ENCODE measurements around the gene PTPRG.

PTPRG gene

DNA sequence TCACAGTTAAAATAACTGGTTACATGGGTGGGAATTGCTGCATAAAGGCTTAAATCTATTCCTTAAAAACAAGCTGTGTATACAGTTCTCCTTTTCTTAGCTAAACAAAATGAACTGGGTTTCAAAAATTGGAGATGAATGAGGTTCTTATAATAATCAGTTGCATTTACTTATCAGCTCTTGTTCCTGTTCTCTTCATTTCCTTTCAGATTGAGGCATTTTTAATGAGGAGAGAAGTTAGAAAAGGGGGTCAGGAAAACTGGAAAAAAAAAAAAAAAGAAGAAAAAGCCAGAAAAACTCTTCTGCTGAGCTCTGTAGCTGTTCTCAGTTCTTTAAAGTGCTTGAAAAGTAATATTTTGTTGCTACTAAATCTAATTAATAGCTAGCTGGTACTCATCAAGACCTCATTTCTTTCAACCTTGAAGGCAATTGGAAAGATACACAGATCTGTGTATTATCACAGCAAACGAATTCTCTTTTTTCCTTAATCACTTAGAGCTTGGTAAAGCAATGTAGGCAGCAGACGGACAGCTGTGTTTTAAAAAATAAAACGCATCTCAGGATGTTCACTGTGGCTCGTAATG lies 32.2 kb downstream of the PTPRG start:
- DNase-seq = no peak

DNA sequence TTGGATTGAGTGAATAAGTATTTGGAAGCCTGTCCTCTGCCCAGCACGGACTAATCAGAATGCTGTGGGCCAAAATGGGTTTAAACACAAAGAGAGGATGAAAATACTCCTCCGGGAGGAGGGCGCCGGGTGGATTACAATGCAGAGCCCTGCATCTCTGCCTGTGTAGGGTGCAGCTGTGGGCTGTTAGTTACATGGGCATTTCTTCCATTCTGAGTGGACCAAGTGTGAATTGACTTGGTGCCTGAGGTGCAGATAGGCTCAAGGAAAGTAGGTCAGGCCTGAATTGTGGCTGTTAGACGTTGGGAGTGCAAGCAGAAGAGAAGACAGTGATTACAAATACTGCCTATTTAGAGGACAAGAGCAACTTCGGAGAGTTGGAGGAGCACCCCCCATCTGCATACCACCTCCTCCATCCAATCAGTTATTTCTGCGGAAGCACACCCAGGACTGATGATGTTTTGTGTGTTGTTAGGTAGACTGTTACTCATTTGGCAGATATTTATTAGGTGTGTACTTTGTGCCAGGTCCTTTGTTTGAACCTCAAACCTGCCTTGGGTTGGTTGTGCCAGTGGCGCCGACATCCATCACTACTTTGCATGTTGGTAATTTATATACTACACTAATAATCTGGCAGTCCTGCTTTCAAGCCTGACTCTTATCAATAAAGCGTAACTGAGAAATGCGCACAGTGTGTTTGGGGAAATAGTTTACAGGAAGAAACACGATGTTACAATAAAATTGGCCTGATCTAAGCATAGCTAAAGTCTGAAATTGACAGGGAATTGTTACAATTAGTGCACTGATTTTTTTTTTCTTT lies 33.0 kb downstream of the PTPRG start:
- DNase-seq = no peak

DNA sequence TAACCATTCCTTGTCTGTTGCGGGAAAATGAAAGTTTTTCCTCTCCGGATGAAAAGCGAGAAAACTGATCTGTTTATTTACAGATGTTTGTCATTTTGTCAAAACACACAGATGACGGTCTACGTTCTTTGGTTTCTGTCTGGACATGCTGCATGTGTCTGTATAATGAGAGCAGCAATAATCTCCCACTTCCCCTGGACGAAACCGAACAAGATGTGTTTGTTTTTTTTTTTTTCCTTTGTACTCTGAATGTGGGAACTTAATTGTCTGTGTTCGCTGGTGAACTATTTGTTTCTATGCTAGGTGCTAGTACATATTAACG lies 33.6 kb downstream of the PTPRG start:
- DNase-seq = no peak

DNA sequence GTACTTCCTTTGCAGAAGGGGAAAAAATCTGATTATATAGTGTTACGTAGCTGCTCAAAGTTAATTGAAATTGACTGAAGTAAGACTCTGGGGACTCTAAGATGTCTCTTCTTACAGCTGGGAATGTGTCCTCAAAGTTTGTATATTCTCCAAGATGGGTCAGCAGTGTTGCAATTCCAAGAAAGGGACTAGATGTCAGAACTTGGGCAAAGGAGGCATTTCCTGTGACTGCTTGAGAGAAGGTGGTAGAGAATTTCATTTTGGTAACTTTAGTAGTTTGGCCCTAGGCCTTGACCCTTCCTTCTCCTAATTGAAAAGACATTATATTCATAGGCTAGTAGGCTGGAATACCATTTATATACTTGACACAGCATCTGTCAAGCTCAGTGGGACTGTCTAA lies 33.9 kb downstream of the PTPRG start:
- no peak for DNase-seq

DNA sequence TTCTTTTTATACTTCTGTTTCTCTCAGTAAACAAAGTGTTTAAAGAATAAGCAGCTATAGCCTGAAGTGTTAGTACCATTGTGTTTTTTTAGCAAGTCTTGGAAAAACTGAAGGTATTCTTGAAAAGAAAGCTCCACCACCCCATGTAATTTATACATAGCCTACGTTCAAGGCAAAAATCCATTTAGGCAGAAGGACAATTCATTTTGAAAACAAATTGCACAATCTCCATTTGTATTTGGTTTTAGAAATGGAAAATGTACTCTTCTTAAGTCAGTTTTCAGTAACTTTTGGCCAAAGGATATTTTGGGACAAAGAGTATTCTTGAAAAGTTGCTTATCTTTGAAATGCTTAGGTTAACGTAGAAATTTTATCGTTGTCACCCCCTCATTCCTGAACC lies 34.5 kb downstream of the PTPRG start:
- no peak for DNase-seq

DNA sequence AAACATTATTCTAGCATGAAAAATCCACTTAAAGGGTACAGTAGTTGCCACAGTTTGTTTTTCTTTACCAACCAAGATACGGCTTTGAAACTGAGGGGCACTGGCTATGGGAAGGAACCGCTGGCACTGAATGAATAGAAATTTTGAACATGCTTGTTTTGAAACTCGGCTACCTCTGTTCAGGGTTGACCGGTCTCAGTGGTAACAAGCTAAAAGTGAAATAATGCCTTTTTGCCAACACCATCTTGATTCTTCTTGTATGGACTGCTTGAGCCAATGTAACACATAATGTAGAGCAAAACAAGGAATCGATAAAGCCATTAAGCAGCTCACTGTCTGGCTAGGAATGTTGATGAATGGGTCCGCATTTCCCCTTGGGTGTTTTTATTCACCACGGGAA lies 36.5 kb downstream of the PTPRG start:
- no peak for DNase-seq

DNA sequence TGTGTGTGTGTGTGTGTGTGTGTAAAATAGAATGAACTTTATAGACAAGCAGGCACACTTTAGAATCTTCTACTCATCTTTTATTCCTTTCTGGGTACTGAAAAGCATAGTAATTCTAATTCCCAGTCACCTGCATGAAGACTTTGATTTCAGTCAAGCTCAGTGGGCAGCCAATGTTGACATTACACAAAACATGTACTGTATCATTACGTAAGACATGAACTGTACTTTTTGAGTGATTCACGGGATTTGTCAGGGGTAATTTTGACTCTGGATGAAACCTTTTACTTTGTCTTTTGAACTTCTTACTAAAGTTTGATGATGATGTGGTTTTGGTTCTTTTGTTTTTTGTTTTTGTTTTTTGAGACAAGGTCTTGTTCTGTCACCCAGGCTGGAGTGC lies 38.8 kb downstream of the PTPRG start:
- no peak for DNase-seq

DNA sequence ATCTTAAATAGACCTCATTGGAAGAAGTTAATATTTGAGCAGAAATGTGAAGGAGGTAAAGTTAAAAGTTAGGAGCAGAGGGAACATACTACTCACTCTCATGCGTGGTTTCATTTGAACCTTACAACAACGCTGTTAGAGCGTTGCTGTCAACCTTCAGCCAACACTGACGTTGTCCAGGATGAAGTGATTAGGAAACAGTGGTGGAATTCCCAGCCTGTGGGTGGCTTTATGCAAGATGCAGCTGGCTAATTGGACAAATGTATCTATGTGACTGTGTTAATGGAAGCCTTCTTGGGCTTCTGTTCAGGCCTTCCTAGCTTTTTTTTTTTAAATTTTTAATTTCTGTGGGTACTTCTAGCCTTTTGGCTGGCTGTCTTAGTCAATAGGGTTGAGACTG lies 40.5 kb downstream of the PTPRG start:
- no peak for DNase-seq

DNA sequence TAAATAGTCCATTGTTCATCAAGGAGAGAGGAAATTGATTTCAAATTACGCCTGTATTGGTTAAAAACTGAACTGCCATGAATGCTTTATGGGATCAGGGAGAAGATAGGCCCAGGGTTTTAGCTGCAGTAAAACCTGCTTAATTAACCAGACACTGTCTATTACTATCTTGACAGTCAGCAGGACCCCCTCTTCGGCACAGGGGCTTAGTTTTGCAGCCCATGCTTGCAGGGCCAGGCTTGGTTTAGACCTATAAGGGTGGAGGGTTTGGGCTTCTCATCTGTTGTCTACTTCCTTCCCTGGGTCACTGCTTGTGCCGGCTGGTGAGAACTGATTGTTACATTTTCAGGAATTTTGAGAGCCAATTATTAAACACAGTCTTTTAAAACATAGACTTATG lies 41.1 kb downstream of the PTPRG start:
- no peak for DNase-seq

DNA sequence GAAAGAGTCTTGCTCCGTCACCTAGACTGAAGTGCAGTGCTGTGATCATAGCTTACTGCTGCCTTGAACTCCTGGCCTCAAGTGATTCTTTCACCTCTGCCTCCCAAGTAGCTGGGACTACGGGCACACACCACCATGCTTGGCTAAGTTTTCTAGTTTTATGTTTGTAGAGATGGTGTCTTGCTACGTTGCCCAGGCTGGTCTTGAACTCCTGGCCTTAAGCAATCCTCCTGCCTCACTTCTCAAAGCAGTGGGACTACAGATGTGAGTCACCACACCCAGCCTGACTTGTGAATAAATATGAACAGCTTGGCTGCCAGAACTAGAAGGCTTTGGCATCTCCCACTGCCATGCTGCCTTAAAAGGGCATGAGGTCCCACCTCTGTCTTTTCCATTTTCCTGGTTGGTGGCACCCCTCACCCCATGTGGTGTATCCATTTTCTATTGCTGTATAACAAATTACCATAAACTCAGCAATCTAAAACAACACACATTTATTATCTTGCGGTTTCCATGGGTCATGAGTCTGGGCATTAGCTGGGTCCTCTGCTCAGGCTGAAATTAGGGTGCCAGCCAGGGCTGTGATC lies 44.3 kb downstream of the PTPRG start:
- no peak for DNase-seq

DNA sequence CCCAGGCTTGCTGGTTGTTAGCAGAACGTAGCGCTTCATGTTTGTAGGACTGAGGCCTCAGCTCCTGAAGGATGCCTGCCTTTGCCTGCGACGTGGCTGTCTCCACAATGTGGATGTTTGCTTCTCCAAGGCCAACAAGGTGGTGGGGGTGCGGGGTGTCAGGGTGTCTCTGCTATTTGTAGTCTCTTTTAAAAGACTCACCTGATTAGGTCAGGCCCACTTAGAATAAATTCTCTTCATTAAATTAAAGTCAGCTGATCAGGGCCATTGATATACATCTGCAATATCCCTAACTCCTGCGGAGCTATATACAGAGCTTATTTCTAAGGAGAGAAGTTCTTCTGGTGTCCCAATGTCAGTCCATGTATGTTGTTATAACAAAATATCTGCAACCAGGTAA lies 44.8 kb downstream of the PTPRG start:
- DNase-seq = no peak

DNA sequence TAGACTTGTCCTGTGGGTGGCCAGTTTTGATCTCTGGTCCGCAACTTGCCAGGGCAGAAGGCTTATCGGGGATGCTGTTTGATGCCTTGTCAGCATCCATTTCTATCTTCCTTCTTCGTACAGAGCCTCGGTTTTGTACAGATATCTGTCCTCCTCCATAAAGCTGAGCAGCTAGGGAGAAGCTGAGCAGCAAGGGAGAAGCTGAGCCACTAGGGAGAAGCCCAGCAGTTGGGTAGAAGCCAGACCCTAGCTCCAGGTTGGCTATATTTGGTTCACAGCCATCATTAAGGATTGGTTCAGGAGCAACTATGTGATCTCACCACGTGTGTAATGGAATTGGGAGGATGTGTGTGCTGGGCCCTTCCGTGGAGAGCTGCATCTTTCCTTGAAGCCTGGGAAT lies 46.7 kb downstream of the PTPRG start:
- no peak for DNase-seq

DNA sequence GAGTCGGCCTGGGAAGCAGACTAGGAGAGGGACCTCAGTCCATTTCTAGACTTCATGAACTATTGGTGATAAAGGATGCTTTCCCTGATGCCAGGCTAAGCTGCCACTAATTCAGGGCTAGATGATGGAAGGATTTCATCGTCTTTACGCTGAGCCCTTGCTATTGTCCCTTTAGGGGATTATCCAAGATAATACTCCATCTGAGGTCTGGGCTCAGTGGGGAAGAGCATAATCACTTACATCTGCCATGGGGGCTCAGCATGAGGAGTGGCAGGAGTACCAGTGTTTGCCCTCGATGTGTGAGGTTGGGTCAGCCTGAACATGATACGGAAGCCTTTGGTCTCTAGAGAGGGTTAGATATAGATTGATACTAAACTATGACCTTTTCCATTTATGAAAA lies 47.3 kb downstream of the PTPRG start:
- no peak for DNase-seq

DNA sequence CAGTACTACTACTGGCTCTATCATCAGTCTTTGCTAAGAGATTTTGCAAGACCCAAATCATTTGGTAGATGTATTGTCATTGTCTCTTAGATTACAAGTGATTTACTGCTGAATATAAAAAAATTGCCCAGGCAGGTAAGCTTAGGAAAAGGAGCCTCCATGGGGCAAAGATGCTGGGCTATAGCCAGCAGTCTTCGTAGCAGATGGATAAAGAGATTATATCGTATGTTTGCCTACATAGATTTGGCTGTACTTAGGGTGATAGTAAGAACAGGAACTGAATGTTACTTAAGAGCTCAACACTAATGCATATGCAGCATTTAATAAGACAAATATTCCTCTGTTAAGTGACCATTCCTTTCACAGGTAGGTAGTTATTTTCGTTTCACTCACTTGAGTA lies 48.9 kb downstream of the PTPRG start:
- DNase-seq = no peak

DNA sequence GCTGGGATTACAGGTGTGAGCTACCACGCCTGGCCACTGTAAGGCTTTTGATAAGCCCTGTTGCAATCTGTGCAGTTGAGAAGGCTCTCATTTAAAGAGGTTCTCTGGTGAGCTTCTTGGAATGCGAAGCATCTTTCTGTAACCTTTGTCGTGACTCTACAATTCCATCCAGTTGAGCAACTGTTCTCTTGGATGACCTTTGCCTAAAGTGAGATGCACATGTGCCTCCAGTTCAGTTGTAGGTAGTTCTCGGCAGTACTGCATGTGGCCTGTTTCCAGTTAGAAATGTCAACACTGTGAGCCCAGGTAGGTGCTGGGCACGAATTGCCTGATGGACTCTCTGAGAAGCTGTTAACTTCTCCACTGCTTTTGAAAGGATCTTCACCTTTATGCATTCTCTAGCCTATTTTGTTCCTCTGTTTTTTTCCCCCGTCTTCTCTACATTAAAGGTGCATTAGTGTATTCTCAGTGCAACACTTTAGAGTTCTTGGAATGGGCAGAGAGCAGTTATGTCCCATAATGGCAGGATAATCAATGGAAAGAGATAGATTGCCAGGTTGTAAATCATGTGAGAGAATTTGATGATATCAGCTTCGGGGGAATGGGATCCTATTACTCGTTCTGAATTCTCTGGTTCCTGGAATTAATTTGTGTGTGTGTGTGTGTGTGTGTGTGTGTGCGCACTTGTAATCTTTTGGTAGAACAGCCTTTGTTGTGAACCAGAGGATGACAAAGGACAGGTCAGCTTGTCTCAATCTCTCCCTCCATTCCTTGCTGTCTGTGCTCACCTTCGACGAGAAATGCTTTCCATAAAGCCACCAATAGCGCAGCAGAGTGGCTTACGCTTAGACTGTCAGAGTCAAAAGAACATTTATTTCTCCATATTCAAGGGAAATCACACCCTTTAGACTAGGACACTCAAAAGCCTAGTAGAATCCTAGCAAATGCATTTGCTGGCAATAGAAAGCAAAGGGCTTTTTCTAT lies 51.1 kb downstream of the PTPRG start:
- peak; percentile 44 for DNase-seq

DNA sequence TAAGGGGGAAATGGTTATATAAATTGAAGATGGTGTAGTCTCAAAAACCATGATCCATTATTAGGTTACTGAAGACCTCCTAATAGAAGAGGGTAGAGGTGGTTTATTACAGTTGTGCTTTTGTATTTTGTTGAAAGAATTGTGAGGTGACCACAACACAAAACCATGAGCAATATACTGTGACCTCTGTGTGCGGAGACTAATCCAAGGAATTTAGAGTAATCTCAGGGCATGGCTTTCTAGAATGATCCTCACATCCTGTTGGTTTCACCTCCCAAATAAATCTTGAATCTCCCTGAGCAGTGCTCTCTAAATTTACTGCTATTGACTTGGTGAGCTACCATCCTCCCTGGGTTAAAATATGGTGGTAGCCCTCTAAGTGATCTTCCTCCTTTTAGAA lies 52.3 kb downstream of the PTPRG start:
- DNase-seq = no peak

DNA sequence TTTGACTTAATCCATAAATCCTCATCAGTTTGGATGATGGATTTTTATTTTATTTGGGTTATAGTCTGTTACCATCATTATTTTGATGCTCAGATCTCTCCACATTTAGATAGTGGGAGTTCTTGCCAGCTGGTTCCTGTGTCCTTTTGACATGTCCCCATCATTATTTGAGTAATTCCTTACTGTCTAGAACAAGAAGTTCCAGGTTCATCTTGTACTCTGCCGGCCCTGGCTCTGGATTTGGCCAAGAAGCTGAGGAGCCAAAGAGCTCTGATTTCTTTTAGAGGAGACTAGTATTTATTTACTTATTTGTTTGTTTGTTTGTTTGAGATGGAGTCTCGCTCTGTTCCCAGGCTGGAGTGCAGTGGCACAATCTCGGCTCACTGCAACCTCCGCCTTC lies 54.3 kb downstream of the PTPRG start:
- no peak for DNase-seq

DNA sequence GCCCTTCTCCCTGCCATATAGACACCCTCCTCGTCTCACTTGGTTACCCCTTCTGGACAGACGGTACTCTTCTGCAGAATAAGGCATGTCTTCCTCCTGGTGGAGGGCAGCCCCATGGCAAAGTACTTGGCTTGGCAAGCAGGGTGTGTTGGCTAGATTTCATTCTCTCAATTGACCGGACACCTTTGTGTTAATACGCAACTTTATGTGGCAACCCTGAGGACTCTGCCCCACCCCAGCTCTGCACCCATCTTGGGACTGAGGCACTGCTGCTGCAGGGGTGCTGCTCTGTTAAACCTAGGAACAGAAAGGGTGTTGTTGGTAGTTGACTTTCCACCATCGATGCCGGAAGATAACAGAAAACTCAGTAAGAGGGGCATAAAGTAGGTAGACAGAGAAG lies 55.2 kb downstream of the PTPRG start:
- no peak for DNase-seq

DNA sequence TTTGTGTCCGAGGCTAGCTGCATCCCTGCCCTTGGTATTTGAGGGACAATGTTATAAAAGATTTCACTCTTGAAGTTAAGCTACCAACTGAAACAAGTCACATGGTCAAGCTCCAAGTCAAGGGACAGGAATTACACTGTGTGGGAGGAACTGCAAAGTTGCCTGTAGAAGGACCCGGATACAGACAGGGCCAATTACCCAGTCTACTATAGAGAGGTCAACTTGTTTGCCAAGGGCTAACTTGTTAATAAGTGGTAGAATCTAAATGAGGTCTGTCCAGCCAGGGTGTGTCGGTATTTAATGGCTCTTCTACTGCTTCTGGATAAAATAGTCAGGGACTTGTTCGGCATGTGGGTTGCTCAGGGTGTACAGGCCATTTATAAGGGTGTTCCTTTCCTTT lies 55.7 kb downstream of the PTPRG start:
- DNase-seq = no peak

DNA sequence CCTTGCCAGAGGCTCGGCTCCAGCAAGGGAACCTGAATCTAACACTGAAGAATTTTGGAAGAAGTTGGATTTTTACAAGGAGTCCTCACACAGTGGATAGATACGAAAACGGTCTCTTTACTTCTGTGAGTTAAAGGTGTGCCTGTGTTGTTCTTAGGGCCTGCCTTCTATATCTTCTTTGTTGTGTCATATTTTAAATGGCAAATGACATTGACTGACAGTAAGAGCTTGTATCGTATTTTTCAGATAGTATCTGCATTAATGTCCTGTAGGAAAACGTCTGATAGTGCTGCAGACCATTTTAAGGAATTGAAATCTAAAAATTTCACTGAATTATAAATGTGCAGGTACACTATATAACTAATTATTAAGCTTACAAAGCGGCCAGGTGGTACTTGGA lies 56.3 kb downstream of the PTPRG start:
- DNase-seq = no peak

DNA sequence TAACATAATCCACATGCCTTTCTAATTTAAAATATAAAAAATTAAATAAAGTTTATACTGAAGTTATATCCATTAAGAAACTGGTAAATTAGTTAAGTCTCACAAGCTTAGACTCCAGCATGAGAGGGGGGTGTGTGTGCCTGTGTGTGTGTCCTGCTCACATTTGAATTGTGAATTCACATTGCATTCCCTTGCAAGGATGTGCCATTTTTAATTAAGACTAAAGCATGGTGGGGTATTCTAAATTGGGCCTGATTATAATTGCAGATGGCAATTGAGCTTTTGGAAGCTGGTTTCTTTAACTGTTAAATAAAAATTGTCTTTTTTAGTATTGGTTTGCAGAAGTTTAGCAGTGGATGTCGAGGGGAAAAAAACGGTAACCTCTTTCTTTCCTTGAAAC lies 56.9 kb downstream of the PTPRG start:
- no peak for DNase-seq

DNA sequence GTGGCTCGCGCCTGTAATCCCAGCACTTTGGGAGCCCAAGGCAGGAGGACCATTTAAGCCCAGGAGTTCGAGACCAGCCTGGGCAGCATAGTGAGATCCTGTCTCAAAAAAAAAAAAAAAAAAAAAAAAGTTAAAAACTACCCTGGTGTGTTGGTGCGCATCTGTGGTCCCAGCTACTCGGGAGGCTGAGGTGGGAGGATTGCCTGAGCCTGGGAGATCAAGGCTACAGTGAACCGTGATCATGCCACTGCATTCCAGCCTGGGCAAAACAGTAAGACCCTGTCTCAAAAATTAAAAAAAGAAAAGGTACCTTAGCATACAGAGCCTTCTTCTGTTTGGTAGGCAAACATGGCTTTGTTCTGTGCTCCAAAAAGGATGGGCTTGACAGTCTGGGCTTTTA lies 57.5 kb downstream of the PTPRG start:
- DNase-seq = no peak

DNA sequence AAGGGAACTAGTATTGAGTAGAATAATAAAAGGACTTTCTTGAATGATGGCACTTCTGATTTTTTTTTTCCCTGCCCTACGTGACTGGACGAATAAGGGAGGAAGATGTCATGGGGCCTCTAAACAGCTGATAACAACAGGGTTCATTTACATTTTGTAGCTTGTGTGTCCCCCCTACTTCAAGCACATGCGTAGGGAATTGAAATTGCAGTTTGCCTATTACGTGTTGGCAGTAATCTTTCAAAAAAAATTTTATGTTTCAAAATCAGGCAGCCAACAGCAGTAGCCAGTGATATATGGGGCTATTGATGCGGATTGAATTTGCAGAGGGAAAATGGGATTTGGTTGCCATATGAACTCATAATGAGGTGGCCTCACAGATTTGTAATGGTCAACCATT lies 58.7 kb downstream of the PTPRG start:
- DNase-seq = no peak

DNA sequence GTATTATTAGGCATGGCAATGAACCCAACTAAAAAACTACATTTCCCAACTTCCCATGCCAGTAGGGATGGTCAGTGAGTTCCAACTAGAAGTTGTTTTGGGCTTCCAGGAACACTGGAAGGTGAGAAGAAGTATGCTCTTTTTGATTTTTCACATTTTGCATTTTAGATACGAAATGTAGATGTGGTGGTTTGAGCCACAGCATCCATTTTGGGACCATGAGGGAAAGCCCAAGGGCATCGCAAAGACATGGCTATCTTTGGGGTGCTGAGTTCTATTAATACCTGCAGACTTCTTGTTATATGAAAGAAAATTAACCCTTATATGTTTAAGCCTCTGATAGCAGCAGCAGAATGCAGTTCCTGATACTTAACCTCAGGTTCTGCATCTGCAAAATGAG lies 62.9 kb downstream of the PTPRG start:
- no peak for DNase-seq
